B cell (primary cell): ENCODE measurements around the gene VAC14. TPM values are rescaled to one million over a fixed set of nuclear protein-coding genes. Genes with fewer than 3 reads are reported as not detected.

Experiments
- ATAC-seq: fragments of 200-7000 bp; cut with Tn5 transposase; one replicate; pipeline ENCODE4 v1.10.0; 2021; ENCODE audit warnings: low read depth, mild to moderate bottlenecking, moderate number of reproducible peaks, moderate library complexity
- CTCF ChIA-PET: fragments of 350-600 bp; sonication (Branson Sonifier 250); formaldehyde crosslinking; loops from one replicate; lab custom pipeline; 2021; ENCODE audit warnings: antibody characterized with exemption, inconsistent platforms; lab: Charles Lee
- POLR2A ChIA-PET: fragments of 350-600 bp; sonication (Branson Sonifier 250); formaldehyde crosslinking; loops from one replicate; lab custom pipeline; 2021; ENCODE audit warnings: antibody characterized with exemption; lab: Charles Lee
- DNase-seq: peaks from one replicate; pipeline ENCODE4 v3.0.0; 2013
- H2AFZ ChIP-seq: 2 replicates; pipeline ENCODE4 v1.6.1; 2012; ENCODE audit warnings: mild to moderate bottlenecking, low read depth, low read length; ENCODE audit not compliant: insufficient read depth, poor library complexity, severe bottlenecking
- H3K27ac ChIP-seq, 2 donors: 1 replicate in 1 of 2; 2 replicates in 1 of 2; pipeline ENCODE4 v1.5.1; 2012 to 2013; ENCODE audit warnings: low read length in 2 of 2, mild to moderate bottlenecking in 2 of 2, moderate library complexity in 1 of 2
- H3K27me3 ChIP-seq, 4 experiments: fragments of 200-600 bp in 1 of 4; sonication (generic) in 1 of 4; replicated peaks in 1 of 4; 1 replicate in 2 of 4; 2 replicates in 2 of 4; pipeline versions ENCODE4 v1.6.1 to v1.7.0; 2013 to 2016; ENCODE audit warnings: low read length in 3 of 4, mild to moderate bottlenecking in 2 of 4, mixed read lengths in 1 of 4, moderate library complexity in 1 of 4; ENCODE audit not compliant: insufficient read depth in 4 of 4, control insufficient read depth in 3 of 4; ENCODE audit errors: control extremely low read depth in 1 of 4
- H3K36me3 ChIP-seq, 2 experiments: replicated peaks in 1 of 2; 1 replicate in 1 of 2; 2 replicates in 1 of 2; pipeline versions ENCODE4 v1.6.1 to v1.7.1; 2013; ENCODE audit warnings: low read length in 1 of 2; ENCODE audit not compliant: insufficient read depth in 2 of 2, control insufficient read depth in 1 of 2; ENCODE audit errors: control extremely low read depth in 1 of 2, extremely low read depth in 1 of 2
- H3K4me1 ChIP-seq, 2 donors: fragments of 200-600 bp in 1 of 2; sonication (generic) in 1 of 2; 1 replicate in 1 of 2; 2 replicates in 1 of 2; pipeline versions ENCODE4 v1.5.1 to v1.6.1; 2013 to 2017; ENCODE audit warnings: low read length in 2 of 2; ENCODE audit not compliant: control insufficient read depth in 2 of 2, insufficient read depth in 2 of 2
- H3K4me2 ChIP-seq: replicated peaks from 2 replicates; pipeline ENCODE3; 2012; ENCODE audit warnings: mild to moderate bottlenecking, low read depth, low read length; ENCODE audit not compliant: poor library complexity, severe bottlenecking
- H3K4me3 ChIP-seq, 5 experiments: fragments of 200-600 bp in 1 of 5; sonication (generic) in 1 of 5; 1 replicate in 3 of 5; 2 replicates in 2 of 5; pipeline versions ENCODE4 v1.5.1 to v1.7.0; 2011 to 2016; ENCODE audit warnings: low read length in 4 of 5, mild to moderate bottlenecking in 4 of 5, low read depth in 2 of 5, control low read depth in 1 of 5, moderate library complexity in 1 of 5; ENCODE audit not compliant: insufficient read depth in 1 of 5; ENCODE audit errors: control extremely low read depth in 1 of 5, extremely low read depth in 1 of 5
- H3K79me2 ChIP-seq: fragments of 200-600 bp; sonication (generic); one replicate; pipeline ENCODE4 v1.6.0; 2016; ENCODE audit warnings: low read length; ENCODE audit not compliant: control insufficient read depth, insufficient read depth
- H3K9ac ChIP-seq: fragments of 200-600 bp; sonication (generic); 2 replicates; pipeline ENCODE4 v1.6.1; 2017; ENCODE audit warnings: mild to moderate bottlenecking, low read length, moderate library complexity
- H3K9me3 ChIP-seq, 3 donors: one replicate each; pipeline versions ENCODE4 v1.6.1 to v1.7.1; 2013; ENCODE audit warnings: low read length in 2 of 3; ENCODE audit not compliant: control insufficient read depth in 2 of 3, insufficient read depth in 1 of 3; ENCODE audit errors: control extremely low read depth in 1 of 3
- H4K20me1 ChIP-seq: 2 replicates; pipeline ENCODE4 v1.6.0; 2012; ENCODE audit warnings: mild to moderate bottlenecking, low read length; ENCODE audit not compliant: insufficient read depth, control insufficient read depth, poor library complexity, severe bottlenecking
- H3K27ac Mint-ChIP-seq: one replicate; pipeline ENCODE4 v1.8.0; 2021; ENCODE audit warnings: mixed read lengths
- H3K27me3 Mint-ChIP-seq: one replicate; pipeline ENCODE4 v1.8.0; 2021; ENCODE audit warnings: mixed read lengths
- H3K4me1 Mint-ChIP-seq: one replicate; pipeline ENCODE4 v1.8.0; 2021; ENCODE audit warnings: mixed read lengths
- H3K4me3 Mint-ChIP-seq: one replicate; pipeline ENCODE4 v1.8.0; 2021; ENCODE audit warnings: mixed read lengths
- H3K9me3 Mint-ChIP-seq: one replicate; pipeline ENCODE4 v1.8.0; 2022; ENCODE audit warnings: mixed read lengths; ENCODE audit not compliant: insufficient read depth
- CTCF ChIP-seq: fragments of 200-600 bp; IDR thresholded peaks from one replicate; pipeline ENCODE4 v1.8.0; 2022; ENCODE audit warnings: antibody characterized with exemption, mild to moderate bottlenecking
- EZH2 ChIP-seq: IDR thresholded peaks from 2 replicates; pipeline ENCODE4 v1.6.1; 2012; ENCODE audit warnings: borderline replicate concordance, low read depth, mild to moderate bottlenecking, moderate library complexity, low read length; ENCODE audit not compliant: insufficient read depth, poor library complexity, severe bottlenecking
- WGBS: methylation state at CpG from one replicate; pipeline ENCODE4 v1.1.5; 2013; ENCODE audit warnings: missing lambda C conversion rate; ENCODE audit not compliant: insufficient coverage; 5-methylcytosine and 5-hydroxymethylcytosine counted together
- intact Hi-C: fragments of 100-400 bp; cut with micrococcal nuclease; formaldehyde crosslinking; loops from one replicate; pipeline ENCODE4 v1.10.0; 2022
- polyA plus RNA-seq: library from polyadenylated mRNA; depleted of rRNA; stranded (reverse); fragments of >200 nt; gene quantifications from 2 replicates; pipeline ENCODE4 v1.2.3, GENCODE V29; 2012
- total RNA-seq, 2 donors: library from RNA; stranded (reverse); fragments of 120-200 nt in 1 of 2; gene quantifications; 1 replicate in 1 of 2; 2 replicates in 1 of 2; pipeline versions ENCODE4 v1.2.3 to v1.2.4, GENCODE V29; 2013 to 2022

The VAC14 gene
- total and polyA plus RNA-seq, 2 donors (not counting 1 experiment from before 2014, with no cell fraction given), result 42.6 to 64.7 TPM

- H3K4me3 Mint-ChIP-seq, result no peak overlapping the region
- intact Hi-C loops, result no loop called here
- DNase-seq (no peak), ATAC-seq (no peak)
- Histone ChIP-seq H3K27me3 (no peaks in the 10 kb centered on the region), H3K9ac (no peak overlapping the region), H3K27ac (no peak overlapping the region), H3K4me3 (no peak overlapping the region), H3K4me1 (no peaks in the 10 kb centered on the region), H4K20me1 (no peaks in the 10 kb centered on the region), H3K4me2 (no peak overlapping the region), H2AFZ (no peak overlapping the region), H3K79me2 (no peaks in the 10 kb centered on the region), H3K9me3 (peaks cover 0 to 13% (median 0%) of the 10 kb centered on the region in 3 donors), H3K36me3 (peaks cover 2 to 70% of the 10 kb centered on the region in 2 experiments)
- POLR2A ChIA-PET, result no interaction called here
- no peaks in the 10 kb centered on the region for H3K27me3 Mint-ChIP-seq
- no peak overlapping the region for H3K27ac Mint-ChIP-seq
- WGBS, result 97% methylated on average over 6 of the region's 8 CpGs
- no peaks in the 10 kb centered on the region for H3K4me1 Mint-ChIP-seq
- CTCF ChIA-PET, result interaction anchor here (1.6 kb wide), 1 partner anchor 534 kb away, joined by 3 read pairs; no protein-coding TSS in a partner anchor
- TF ChIP-seq CTCF (no peak), EZH2 (no peak)
- H3K9me3 Mint-ChIP-seq, result no peaks in the 10 kb centered on the region
Measured at GRCh38 chr16:70777973-70778406, 23.0 kb downstream of the VAC14 start.

GRCh38 chr16:70777496-70777895 is 23.5 kb downstream of the VAC14 start:
- WGBS, result 96% methylated on average over 9 of the region's 9 CpGs
- TF ChIP-seq CTCF (no peak), EZH2 (no peak)
- no peak overlapping the region for H3K4me3 ChIP-seq
- H3K4me2 ChIP-seq, result no peak overlapping the region
- no peak overlapping the region for H2AFZ ChIP-seq
- DNase-seq (no peak), ATAC-seq (no peak)
- H3K4me1 ChIP-seq, result no peaks in the 10 kb centered on the region
- intact Hi-C loops, result no loop called here
- peaks cover 0 to 13% (median 0%) of the 10 kb centered on the region in 3 donors for H3K9me3 ChIP-seq
- no peak overlapping the region for H3K27ac ChIP-seq
- Mint-ChIP-seq H3K27ac (no peak overlapping the region), H3K4me3 (no peak overlapping the region), H3K9me3 (no peaks in the 10 kb centered on the region), H3K27me3 (no peaks in the 10 kb centered on the region), H3K4me1 (no peaks in the 10 kb centered on the region)
- H3K36me3 ChIP-seq, result peaks cover 2 to 70% of the 10 kb centered on the region in 2 experiments
- ChIA-PET CTCF (no interaction called here), POLR2A (no interaction called here)
- no peaks in the 10 kb centered on the region for H4K20me1 ChIP-seq
- H3K9ac ChIP-seq, result no peak overlapping the region
- no peaks in the 10 kb centered on the region for H3K79me2 ChIP-seq
- no peaks in the 10 kb centered on the region for H3K27me3 ChIP-seq
